Measurements from ENCODE around the gene ASIC2.

The ASIC2 gene

DNA sequence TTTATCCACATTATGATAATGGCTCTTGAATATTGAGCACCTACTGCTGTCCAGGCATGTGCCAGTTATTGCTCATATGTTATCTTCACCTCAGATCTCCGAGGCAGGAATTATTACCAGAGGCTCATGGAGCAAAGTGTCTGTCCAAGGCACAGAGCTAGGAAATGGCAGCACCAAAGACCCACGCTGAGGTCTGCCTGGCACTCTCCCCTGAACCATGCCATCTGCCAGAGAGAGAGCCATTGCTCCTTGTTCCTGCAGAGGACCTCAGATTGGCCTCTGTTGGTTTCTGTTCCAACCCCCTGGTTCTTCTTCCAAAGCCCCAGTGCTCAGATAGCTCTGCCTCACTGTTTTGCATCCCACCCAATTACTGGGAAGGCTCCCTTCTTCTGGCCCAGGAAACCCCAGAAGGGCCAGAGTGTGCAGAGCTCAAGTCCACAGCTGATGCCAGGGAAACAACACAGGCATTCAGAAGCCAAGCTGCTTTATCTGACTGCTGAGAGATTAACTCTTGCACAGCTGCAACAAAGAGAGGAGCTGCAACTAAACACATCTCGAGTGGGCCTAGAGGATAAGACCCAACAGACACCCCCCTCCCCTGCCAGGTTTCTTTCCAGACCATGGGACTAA lies 5.9 kb downstream of the ASIC2 start:
- DNase-seq = no peak

DNA sequence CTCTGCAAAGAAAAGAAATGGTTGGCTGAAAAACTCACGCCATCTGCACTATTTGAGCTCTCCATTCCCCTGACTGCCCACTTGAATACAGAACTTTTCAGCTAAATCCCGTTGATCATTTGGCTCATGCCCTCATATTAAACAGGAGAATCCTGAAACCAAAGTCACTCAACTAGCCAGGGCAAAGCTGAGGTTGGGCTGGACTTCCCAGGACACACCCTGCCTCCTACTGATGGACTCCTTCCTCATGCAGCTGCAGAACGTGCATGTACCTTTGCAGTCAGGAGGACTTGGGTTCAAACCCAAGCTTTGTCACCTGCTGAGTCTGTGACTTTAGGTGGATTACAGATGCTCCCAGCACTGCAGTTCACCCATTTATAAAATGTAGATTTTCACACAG lies 7.7 kb downstream of the ASIC2 start:
- no peak for DNase-seq

DNA sequence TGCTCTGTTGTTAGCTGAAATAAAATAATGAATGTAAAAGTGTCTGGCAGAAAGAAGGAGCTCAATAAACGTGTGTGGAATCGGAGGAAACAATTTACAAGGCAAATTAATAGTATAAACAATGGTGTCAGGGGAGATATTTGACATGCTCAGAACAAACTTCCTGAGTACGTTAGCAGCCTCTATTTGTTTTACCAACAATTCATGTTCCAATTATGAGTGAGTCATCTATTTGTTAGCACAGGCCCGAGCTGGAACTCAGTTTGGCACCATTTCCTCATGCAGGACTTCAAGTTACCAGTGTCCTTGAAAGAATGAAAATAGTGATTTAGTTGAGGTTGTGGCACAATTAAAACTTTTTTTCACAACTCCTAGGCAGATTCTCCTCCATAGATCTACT lies 9.1 kb downstream of the ASIC2 start:
- DNase-seq = no peak

DNA sequence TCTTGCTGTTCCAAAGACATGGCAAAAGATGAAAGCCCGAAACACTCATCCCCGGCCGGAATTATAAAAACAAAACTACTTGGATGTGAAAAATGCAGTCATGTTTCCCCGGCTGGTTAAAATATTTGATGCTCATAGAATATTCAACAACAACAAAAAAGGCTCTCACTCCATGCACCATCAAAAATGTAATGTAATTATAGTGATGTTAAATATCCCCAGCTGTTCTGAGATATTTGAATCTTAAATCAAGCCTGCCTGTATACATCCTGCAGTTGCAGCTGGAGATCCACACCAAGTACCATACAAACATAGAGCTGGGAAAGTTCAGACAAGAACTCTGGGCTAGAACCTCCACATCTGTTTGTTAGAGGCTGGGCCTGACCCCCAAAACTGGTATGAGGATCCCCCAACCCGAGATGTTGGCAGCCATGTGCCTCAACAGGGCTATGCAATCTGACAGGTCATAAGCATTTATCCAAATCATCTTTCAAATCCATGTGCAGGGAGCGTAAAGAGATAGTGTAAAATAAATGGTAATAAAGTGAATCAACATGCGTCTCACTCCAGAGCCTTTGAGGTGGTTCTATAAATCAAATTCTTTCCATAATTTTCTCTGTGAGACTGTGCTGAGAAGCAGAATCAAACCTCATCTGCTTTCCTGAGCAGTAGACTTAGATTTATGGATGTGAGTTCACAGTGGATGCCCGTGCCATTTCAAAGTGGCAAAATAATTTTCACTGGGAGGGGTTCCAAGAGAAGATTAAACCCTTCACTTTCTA lies 12.7 kb downstream of the ASIC2 start:
- DNase-seq = no peak

DNA sequence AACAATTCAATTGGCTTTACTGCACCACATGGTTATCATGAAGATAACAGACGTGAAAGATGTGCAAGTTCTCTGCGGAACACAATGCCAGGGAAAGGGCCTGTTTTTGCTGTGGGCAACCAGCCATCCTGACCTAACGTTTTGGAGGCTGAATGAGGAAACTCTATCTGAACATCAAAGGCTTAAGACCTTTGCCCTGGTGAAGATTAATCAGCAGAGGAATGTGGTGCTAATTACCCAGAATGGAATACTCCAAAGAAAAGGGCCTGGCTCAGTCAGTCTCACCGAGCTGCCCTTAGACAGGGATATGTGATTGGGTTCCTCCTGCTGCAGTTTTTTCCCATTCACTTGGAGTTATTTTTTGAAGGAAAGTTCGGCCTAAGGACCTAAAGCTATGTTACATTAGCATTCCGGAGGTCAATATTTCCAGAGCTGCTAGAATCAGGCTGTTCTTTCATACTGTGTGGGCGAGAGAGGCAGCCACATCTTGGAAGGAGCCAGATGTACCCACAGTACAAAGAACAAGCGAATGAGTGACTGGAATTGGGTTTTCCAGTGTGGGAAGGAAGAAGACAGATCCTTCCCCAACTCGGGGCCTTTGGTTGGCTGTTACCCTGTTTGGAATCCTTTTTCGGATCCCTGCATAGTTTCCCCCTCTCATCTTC lies 15.5 kb downstream of the ASIC2 start:
- DNase-seq = no peak

DNA sequence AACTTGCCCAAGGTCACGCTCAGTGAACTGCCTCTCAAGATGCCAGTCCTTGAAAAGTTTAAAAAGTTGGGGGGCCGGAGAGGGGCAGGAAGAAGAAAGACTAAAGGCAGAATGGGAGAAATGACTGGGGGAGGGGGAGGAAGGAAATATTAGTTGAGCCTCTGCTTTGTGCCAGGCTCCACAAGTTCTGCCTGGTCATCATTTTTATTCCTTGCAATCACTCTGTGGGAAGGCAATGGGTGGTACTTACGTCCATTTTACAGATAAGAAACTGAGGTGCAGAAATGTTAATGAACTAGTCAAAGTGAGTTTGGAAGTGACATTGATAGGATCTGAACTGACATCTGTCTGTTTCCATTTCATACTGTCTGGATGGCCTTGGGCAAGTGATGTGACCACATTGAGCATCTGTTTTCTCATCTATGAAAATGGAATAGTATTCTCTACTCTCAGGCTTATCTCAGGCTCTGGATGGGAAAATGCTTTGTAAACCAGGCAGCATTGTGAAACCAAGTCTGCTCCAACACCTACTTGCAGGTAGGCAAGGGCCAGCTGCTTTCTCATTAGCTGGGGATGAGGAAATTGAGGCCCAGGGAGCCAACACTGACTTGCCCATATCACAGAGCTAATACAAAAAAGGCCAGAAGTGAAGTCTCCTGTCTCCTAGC lies 19.2 kb downstream of the ASIC2 start:
- DNase-seq = no peak

DNA sequence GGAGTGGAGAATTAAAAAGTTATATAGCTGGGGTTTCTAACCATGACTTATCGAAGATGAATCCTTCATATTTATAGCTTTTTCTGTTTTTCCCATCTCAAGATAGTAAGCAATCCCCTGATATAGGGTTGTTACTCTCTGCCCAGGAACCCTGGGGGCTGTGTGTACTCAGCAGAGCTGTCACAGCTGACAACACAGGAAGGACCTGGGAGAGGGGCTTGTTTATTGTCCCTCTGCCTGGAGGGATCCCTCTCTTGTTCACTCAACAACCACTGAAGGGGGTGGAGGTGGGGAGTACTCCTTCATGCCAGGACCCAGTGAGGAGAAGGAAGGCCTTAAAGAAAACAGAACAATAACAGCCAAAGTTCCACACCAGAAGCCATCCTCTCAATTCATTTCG lies 19.8 kb downstream of the ASIC2 start:
- DNase-seq = no peak

DNA sequence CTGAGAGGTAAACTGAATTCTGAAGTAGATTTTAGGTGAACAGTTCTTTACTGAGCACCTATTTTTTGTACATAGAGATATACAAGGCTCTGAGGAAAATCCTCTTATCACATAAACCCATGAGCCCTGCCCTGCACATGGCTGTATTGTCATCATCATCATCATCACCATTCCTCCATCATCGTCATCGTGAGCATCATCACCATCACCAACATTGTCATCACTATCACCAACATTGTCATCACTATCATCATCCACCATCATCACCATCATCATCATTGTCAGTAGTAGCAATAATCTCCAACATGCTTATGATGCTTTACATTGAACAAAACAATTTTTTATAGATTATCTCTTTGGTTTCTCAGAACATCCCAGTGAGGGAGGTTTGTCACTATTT lies 20.7 kb downstream of the ASIC2 start:
- DNase-seq = no peak

DNA sequence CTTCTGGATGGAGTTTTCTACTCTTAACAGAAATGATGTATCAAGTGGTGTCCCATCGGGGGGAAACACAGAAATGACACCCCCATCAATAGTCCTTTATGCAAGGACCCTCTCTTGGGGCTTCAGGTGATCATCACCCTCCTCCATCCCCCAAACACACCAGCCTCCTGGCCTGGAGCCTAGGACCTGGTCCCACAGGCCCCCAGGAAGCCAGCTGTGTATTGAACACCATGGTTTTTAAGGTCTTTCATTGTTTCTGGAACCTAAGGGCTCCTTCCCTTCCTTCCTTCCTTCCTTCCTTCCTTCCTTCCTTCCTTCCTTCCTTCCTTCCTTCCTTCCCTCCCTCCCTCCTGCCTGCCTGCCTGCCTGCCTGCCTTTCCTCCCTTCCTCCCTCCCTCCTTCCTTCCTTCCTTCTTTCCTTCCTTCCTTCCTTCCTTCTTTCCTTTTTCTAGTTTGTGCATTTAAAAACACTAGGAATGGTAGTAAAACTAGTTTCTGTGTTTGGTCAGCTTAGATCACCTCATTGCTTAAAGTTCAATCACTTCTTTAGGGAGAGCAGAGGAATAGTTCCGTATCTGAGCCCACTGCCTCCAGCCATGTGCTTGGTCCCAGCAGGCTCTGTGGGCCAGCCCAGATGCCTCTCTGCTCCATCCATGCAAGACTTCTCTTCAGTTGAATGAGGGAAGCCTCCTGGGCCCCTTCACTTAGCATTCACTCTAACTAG lies 23.6 kb downstream of the ASIC2 start:
- DNase-seq = no peak

DNA sequence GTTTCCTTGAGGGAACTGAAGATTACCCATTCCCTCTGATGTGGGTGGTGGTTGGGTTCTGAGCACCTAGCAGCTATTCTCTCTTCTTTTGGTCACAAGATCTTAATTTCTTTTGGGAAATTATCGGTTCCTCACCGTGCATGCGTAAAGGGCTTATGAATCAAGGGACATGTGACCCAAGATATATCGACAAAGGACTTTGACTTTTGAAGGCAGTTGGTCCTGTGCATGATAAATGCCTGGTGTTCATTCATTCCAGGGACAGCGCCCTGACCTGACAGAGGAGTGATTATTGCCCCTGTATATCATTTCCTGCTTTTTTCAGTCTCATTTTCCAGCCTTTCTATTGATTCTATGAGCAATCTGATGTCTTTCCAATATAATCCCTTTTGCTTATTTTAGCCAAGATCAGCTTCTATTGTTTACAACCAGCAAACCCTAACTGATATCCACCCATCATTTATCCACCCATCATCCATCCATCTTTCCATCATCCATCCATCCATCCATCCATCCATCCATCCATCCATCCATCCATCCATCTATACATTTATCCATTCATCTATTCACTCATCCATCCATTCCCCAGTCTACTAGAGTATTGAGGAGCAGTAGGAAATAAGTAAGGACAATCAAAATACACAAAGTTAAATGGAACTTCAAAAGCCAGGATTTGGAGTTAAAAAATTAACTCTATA lies 25.1 kb downstream of the ASIC2 start:
- DNase-seq = no peak

DNA sequence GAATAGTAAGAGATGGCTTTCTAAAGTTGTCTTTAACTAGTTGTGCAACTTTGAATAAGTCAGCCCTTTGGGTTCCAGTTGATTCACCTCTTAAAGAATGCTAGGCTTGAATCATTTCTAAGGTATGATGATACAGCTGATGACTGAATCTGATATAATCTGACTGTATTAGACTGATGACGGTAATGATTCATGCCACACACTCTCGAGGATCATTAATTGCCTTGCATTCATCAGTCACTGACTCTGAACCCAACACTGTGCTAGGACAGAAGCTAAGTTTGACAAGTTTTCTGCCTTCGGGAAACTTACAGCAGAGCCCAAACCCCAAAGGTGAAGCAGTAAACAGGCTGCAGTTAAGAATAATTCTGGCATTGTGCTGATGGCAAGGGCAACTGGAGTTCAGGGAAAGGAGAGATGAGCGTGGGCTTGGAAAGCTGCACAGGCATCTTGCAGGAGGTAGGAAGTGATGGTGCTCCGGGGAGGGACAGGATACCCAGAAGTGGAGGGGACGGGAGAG lies 25.8 kb downstream of the ASIC2 start:
- DNase-seq = no peak

DNA sequence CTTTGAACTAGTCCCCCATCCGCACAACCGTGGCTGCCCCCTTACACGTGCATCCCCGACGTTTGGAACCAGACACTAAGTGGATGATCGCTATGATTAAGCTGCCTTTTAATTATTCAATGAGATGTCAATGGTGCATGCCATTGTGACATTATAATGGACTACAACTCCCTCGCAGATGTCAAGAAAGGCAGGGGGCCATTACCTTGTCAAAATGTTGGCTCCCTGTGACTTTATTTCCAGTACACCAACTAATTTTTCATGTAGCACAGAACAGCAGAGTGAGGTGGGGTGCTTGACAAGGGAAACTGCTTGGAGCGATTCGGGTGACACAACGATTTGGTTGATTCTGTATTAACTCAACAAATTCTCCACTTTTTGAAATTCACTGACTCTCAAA lies 26.5 kb downstream of the ASIC2 start:
- DNase-seq = no peak

DNA sequence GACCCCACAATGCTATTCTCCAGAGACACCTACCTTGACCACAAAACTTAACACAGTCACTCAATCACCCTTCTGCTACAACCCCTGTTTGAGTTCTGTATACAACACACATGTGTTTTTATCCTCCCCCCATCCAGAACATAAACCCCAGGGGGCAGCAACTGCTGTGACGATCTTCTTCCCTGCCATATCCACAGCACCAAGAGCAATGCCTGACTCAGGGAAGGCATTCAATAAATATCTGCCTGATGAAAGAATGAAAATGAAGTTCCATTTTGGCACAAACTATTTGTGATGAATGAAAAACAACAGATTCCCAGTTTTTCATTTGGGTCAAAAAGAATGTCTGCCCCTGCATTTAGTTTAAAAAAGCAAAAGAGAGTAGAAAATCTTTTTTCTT lies 27.0 kb downstream of the ASIC2 start:
- no peak for DNase-seq

DNA sequence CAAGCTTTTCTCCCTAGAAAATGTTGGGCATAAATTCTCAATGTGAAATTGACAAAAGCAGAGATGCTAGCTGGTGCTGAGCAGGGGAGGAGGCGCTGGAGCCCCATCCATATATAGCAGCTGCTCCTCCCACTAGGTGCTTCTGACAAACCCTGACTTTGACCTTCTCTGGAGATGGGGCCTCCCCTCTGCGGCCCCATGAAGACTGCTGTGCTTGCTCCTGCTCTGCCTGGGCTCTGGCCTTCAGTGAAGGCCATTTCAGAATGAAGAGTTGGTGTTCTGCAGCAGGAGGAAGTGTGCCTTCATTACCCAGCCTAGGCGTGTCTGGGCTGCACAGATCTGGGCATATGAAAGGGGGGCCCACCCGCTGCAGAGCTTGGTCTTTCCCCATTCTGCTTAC lies 29.7 kb downstream of the ASIC2 start:
- no peak for DNase-seq

DNA sequence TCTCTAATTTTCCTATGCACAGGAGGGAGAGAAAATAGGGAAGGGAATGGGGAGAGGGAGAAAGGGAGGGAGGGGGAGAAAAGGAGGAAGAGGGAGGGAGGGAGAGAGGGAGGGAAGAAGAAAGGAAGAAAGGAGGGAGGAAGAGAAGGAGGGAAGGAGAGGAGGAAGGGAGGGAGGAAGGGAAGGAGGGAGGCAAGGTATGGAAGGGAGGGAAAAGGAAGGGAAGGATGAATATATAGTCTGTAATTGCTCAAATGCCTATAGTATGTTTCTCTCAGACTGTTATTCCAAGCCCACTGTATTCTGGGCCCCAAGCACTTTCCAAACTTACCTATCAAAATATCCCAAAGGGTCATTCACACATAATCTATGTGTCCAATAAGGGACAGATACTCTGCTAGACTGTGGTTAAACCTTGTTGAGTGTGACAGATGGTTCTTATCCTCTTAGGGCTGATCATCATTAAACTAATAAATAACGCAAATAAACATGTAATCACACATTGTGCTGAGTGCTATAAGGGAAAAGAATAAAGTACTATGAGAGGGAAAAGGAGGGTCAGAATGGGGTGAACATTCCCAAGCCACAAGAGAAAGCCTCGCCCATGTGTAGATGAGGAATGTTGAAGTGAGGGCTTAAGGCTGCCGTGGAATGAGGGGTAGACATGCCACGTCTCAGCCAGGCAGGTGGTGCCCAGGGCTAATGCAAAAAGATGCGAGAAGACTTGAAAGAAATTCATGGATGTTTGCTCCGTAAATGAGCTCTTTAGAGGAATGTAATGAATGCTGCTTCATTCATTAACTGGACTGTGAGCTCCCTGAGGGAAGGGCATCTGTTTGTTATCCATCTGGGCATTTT lies 30.6 kb downstream of the ASIC2 start:
- DNase-seq = no peak

DNA sequence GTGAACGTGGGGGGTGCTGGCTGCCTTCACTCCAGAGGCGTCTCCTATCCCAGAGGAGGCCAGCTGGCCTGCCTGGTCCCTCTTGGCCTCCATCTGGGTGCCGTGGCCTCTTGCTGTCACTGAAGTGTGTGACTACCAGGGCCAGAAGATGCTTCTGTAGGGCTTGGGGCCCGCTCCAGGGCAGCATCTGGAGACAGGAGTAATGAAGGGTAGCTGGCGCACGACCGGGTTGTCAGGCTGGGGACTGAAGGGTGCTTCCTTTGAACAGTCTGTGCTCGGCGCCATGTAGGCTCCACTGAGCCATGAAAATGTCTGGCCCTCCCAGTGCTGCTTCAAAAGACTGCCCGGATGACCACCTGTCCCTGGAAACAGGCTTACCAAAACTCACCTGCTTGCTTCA lies 31.3 kb downstream of the ASIC2 start:
- no peak for DNase-seq

DNA sequence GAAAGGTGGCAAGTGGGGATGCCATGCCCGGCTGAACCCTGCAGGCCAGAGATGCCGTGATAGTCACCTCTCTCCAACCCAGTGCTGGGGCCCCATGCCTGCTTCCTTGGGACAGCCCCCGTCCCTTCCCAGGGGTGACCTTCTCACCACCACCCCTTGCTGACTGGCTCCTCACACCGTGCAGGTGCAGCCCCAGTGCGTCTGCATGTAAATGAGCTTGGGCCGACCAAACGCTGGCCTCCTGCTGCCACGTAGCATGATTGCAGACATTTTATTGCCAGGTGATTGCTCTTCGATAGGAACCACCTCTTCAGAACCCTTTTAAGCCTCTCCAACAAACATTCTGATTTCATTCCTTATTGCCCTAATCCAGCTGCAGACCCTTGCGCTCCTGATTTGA lies 32.5 kb downstream of the ASIC2 start:
- no peak for DNase-seq

DNA sequence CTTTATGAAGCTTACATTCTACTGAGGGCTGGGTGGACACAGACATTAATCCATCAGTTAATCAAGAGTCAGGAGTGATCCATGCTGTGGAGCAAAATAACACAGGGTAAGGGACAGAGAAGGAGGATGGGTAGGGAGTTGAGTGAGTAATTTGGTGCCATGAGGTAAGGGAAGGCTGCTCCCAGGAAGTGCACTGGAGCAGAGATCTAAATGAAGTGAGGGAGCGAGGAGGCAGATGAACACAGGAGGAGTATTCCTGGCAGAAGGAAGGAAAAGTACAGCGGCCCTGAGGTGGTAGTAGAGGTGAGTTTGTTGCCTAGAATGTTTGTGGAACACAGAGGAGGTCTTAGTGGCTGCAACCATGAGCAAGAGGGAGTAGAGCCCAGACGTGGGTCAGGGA lies 34.8 kb downstream of the ASIC2 start:
- no peak for DNase-seq

DNA sequence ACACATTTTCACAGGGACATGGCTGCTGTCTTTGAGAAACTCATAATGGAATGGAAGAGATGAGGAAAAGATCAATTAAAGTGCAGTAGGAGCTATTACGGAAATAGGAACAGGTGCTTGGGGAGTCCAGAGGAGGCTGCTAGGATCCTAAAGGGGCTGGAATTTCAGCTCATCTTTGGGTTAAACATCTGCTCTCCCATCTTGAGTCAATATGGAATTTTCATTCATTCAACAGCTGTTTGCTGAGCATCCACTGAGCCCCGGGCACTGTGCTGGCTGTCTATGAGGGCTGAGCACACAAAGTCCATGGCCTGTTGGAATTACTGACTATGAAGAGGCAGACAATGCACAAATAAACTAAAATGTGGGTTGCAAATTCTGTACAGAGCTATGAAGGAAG lies 47.9 kb downstream of the ASIC2 start:
- DNase-seq = no peak

DNA sequence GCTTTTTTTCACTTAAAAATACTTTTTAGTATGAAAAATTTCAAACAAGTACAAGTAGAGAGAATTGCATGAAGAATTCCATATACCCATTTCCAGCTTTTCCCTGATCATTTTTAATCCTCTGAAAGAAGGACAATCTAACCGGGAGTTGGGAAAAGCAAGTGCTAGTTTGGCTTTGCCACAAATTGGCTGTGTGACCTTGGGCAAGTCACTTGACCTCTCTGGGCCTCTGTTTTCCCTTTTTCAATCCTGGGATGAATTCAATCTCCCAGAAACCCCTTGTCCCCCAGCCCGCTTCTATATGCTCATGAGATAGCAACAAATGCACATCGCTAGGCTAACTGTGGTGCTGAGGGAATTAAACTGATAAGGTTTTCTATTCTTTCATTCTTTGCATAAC lies 49.4 kb downstream of the ASIC2 start:
- no peak for DNase-seq

Data from NCI-H446 (cell line).